ENCODE measurements around the gene SPATA6L. TPM values are rescaled to one million over a fixed set of nuclear protein-coding genes. Genes with fewer than 3 reads are reported as not detected.

The SPATA6L gene
- total RNA-seq, 2 donors from 2014 or later = 3.2 to 6.3 TPM

DNA sequence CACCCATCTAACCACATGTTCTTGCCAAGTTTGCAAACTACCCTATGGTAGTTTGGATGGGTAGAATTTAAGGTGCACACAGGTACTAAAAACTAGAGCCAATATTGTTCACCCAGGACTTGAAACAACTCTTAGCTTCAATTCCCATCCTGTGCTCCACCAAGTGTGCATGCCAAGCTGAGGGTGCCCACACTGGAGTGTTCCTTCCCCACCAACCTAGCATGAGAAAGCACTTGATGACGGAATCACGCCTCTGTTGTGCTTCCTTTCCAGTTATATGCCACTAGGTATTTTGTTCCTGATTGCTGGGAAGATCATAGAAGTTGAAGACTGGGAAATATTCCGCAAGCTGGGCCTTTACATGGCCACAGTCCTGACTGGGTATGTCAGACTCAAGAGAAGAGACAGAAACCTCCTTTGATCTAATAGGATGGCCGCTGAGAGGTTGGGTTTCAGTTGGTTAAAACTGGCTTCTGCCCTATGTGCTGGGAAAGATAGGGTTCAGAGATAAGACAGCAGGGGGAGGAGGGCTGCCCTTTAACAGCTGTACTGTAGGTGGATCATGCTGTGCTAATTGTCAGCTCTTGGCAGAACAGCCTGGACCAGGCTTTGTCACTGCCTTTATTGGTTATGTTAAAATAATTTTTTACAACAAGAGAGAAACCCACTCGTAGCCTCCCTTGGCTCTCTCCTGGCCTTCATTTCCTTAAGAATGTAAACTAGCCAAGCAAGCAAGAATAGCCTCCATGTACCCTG lies 92.5 kb downstream of the SPATA6L start:
- DNase-seq (no peak), ATAC-seq (no peak)
- intact Hi-C loops (cut with DNase I, micrococcal nuclease) = no loop called here

DNA sequence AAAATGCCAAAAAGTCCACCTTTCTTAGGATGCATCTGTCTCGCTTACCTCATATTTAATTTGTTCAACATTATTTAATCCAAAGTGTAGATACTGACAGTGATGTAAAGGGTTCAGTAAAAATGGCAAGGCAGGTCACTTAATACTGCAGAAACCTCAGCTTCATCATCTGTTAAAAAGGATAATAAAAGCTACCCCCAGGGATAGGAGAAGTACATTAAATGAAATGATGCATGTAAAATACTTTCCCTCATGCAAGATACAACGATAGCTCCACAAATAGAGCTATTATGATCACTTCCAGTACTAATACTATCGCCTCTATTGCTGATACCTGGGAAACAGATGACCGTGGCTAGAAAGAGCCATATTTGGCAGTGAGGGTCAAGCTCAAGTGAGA lies 93.1 kb downstream of the SPATA6L start:
- DNase-seq (no peak), ATAC-seq (no peak)
- intact Hi-C loops (cut with DNase I, micrococcal nuclease) = no loop called here

DNA sequence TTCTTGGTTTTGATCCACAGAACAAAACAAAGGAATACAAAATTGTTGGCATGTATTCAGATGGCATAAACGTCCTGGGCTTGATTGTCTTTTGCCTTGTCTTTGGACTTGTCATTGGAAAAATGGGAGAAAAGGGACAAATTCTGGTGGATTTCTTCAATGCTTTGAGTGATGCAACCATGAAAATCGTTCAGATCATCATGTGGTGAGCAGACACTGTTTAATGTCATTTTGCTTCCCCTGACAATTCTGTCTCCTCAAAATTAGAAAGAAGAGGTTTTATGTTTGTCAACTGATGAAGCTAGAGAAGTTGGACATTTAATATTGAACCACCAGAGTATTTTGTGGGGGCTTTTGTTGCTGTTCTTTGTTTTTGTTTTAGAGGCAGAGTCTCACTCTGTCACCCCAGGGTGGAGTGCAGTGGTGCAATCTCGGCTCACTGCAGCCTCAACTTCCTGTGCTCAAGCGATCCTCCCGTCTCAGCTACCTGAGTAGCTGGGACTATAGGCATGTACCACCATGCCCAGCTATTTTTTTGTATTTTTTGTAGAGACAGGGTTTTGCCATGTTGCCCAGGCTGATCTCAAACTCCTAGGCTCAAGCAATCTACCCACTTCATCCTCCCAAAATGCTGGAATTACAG lies 94.0 kb downstream of the SPATA6L start:
- no peak for ATAC-seq
- intact Hi-C loops (cut with DNase I, micrococcal nuclease) = no loop called here
- DNase-seq = no peak

DNA sequence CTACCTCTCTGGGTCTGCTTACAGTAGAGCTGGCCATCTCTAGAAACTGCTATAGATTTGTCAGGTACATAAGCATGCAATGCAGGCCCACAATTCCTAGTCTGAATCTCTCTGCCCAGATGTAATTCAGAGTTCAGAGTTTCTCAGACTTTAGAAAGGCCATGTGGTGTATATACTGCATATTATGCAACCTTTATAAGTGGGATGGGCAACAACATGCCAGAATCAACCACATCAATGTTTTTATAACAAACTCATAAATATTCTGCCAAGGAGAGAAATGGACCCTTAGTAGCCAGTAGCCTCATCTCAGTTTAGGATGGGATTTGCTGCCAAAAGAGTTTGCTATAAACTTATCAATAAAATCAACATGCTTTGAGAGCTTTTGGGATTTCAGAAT lies 97.2 kb downstream of the SPATA6L start:
- no peak for ATAC-seq
- DNase-seq = no peak
- intact Hi-C loops (cut with DNase I, micrococcal nuclease) = no loop called here

DNA sequence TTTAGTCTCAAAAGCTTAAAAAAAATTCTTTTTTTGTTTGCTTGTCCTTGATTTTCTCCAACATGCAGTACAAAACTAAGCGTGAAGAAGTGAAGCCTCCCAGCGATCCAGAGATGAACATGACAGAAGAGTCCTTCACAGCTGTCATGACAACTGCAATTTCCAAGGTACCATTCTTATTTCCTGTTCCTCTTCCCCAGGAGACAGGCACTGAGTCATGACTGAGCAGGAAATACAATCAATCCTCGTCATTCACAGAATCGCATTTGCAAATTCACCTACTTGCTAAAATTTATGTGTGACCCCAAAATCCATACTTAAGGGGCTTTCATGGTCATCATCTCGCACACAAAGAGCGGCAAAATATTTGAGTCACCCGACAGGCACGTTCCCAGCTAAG lies 98.7 kb downstream of the SPATA6L start:
- ATAC-seq (no peak), DNase-seq (no peak)
- intact Hi-C loops (cut with DNase I, micrococcal nuclease) = no loop called here

DNA sequence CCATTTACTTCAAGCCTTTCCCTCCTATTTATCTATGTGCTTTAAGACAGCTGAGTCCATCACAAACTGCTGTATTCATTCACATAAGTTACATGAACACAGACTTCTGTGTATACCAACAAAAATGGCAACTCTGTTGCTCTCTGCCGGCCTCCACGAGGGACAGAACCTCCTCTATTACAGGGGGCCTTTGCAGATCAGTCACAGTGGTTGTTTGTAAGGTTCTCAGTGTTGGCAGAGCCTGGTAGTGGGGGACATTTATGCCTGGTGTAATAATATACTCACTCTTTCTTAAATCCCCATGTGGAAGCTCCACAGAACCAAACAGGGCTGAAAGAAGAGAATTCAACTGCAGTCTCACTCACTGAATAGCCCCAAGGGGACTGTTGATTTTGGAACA lies 99.5 kb downstream of the SPATA6L start:
- intact Hi-C loops (cut with DNase I, micrococcal nuclease) = no loop called here
- ATAC-seq = no peak
- DNase-seq = no peak

DNA sequence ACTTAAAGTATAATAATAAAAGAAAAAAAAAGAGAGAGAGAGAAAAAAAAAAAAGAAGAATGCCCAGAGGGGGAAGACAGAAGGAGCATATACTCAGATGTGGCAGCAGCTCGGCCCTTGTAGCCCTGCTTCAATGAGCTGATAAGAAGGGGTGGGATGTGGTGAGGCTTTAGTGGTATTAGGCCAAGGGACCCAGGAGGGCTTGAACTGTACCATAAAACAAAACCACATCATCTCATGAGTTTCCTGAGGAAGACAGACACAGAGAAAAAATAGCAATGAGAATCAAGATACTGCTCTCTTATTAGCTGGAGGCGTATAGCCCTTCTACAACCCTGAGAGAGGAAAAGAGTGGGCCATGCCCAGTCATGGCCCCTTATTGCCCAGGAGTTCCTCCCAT lies 103.2 kb downstream of the SPATA6L start:
- no peak for ATAC-seq
- intact Hi-C loops (cut with DNase I, micrococcal nuclease) = no loop called here
- DNase-seq = no peak

DNA sequence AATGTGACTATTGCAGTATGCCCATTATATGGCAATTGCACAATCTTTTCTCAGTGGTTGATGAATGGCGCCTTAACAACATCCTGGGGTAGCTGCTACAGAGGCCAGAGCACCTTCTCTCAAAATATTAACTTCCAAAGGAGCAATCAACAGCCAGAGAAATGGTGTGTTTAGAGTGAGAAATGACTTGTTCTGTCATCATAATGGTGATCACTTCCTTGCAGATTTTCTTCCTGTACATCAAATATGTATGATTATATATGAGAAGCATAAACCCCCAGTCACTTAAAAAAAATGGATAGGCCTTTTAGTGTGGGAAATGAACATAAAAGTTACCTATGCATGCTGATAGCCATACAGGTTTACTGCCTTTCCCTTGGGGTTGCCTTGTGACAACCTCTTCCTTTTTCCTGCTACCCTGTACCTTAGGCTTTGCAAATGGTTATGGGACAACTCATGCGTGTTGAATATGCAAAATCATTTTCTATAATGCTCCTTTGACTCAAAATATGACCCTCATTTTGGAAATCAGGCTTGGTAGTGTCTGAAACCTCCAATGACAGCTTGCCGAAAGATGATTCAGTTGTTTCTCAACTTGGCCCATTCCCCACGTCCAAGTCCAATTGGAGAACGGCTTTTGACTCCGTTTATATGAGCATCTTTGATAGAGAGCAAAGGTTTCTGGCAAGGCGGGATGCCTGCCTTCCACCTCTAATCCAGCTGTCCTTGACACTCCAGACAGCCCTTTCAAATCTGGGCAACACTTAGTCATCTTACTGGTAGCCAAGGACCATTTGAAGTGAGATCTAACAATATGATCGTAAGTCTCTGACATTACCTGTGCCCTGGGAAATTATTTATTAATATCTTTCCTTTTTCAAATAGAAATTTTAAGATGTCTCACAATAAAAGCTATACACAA lies 106.8 kb downstream of the SPATA6L start:
- intact Hi-C loops (cut with DNase I, micrococcal nuclease) = no loop called here
- ATAC-seq (no peak), DNase-seq (no peak)

DNA sequence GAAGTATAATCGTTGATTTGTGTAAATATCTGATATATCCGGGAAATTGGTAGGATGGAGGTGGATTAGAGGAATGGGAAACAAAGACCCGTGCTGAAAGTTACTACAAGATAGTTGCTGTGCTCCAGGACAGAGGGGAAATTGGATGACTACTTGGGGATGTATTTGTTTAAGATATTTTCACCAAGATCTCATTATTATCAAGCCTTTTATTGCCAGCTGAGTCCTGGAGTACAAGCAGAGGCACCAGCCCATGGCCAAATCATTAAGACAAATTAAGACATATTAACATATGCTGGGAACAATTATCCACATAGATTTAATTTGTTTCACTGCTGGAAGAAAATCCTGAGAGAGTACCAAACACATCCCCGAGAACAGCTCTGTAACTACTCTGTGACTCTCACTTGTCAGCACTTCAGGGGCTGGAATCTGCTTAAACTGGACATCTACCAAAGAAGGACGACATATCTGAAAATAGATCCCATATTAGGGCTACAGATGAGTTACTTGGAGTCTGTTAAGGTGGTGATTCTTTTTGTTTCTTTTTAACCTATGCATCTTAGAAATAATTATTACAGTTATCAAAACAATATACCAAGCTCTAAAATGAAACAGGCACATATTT lies 107.8 kb downstream of the SPATA6L start:
- intact Hi-C loops (cut with DNase I, micrococcal nuclease) = no loop called here
- ATAC-seq (no peak), DNase-seq (no peak)

DNA sequence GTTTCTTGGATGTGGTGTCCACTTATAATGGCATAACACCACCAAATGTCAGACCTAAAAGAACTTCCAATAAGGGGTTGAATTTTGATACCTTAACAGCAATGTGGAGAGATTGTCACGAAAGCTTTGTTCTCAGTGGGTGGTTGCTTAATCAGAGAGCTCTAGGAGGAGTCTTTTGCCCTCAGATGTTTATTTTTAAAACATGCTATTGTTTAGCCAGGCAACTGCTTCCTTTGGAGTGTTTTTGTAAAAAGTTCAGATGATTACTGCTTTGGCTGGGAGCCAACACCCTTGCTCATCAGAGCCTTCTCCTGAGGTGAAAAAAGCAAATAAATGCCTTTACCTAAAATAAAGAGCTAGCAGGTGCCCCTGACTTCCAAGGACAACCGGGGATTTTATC lies 111.0 kb downstream of the SPATA6L start:
- intact Hi-C loops (cut with DNase I, micrococcal nuclease) = no loop called here
- ATAC-seq = no peak
- DNase-seq = no peak

DNA sequence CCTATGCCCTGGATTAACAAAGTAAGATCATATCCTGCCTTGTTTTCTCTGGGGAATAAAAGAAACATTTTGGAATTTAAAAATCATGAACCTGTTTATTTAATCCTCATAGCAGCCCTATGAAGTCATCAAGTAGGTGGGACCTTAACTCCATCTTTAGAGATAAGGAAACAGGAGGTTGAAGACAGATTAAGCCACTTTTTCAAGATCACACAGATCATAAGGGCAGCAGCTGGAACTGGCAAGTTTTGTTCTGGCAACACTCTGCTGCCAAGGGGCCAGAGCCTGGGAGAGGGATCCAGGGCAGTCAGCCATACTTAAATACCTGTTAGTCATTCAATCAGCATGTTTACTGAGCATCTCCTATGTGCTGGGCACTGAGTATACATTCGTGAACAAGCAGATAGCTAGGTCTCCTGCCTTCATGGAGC lies 112.3 kb downstream of the SPATA6L start:
- DNase-seq = no peak

DNA sequence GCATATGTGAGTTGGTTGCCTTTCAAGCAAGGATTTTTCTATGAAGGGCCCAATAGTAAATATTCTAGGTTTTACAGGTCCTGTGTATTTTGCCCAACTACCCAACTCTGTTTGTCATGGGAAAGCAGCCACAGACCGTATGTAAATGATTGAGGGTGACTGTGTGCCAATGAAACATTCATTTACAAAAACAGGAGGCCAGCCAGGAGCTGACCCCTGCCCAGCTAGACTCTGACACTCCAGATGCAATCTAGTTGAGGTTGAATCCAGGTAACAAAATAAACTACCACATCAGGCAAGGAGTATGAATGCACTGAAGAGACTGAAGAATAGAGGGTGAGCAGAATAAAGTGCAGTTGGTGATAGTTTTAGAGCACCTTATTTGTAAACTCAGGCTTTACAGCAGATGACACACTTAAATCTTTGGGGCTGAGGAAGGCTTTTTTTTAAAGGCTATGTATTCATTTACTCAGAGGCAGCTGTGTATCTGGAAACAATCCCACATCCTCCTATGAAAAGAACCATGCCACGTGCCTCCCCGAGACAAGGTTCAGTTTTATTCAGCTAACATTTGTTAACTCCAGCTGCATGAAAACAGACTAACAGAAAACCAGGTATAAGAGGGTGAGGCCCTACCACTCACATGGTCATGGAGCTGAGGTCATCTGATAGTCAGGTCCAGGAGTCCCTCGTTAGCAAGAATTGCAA lies 115.3 kb downstream of the SPATA6L start:
- no peak for ATAC-seq
- no peak for DNase-seq
- intact Hi-C loops (cut with DNase I, micrococcal nuclease) = no loop called here

More for the DNA sequence above, 112.3 kb downstream of the SPATA6L start:
- intact Hi-C loops (cut with DNase I, micrococcal nuclease) = no loop called here
- ATAC-seq = no peak

DNA sequence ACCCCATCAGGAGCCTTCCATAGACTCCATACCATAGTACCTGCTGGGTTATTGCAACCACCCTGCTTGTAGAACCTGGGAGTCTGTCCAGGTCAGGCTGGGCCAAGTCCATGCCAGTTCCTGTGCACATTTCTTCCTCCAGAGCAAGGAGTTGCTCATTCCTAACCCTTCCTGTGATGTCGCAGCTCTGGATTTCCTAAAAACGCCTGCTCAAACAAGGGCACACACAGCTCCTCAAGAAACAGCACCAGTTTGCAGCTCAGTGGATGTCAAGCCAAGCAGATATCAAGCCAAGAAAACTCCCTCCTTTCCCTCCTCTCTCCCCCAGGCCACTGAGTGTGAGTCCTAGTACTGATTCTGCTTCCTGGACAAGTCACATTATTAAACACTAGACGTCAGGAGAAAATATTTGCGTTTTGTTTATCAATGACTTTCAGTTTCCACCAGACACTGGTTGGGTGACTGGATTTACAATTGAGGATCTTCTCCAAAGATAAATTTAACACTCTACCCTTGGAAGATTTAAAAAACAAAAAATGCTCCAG lies 116.5 kb downstream of the SPATA6L start:
- intact Hi-C loops (cut with DNase I, micrococcal nuclease) = no loop called here
- no peak for ATAC-seq
- no peak for DNase-seq

DNA sequence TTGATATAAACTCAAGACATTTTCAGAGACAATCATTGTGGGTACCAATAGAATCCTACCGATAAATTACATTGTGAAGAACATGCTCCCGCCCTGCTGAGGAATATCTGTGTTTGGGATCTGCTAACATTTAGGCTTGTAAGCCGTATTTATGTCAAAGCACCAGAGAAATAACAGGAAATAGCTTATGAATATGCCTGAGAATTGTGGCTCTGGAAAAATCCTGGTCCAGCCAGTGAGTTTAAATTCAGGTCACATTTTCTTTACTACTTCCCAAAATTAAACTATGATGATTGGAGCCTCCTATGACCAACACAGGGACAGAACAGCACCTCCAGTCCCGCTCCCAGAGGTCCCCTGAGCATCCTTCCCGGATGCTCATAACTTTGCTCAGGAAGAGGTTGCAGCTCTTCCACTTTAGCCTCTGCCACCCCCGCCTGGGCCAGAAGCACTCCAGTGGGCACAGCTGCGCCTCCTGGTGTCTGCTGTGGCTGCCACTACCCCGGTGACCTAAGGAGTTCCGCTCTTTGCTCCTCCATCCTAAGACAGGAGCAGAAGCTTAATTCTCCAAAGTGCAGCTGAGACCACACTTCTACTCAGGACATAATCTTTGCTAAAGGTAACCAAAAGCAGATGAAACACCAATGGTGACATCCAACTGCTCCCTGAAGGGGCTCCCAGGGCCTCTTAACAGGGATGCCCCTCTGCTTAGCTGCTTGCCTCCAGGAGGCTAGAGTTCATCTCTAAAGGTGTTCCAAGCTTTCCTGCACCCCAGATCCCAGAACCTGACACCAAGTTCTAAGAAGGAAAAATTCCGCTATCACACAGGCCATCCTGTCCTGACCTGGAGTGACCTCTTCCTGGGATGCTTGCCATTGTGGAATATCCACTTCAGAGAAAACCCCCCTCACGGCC lies 117.2 kb downstream of the SPATA6L start:
- intact Hi-C loops (cut with DNase I, micrococcal nuclease) = no loop called here
- ATAC-seq (peak; percentile 61), DNase-seq (peak in 1 of 2 donors; percentile 40)
